ENCODE data around the gene SLC24A2. TPM values are rescaled to one million over a fixed set of nuclear protein-coding genes. Genes with fewer than 3 reads are reported as not detected.

Gene SLC24A2
- total RNA-seq, 1 experiment from 2014 or later, result not detected

DNA sequence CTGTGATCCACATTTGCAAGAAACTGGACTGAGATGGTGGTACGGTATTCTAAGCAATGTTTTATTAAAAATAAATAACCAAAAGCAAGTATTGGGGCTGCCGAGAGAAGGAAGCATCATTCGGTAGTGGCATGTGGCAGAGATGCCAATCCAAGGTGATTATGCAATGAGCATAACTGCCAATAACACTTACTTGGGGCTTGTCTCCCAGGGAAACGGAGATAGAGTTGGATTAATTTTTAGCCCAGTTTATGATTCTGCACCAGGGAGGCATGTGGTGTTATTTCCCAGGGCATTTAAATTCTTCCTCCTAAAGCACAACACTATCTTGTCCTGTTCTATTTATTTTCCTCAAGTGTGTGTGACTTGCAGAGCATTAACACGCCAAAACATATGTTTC lies 17.9 kb downstream of the SLC24A2 start:
- ATAC-seq (no peak), DNase-seq (ENCODE audit: low read depth, low spot score) (no peak)
- Histone ChIP-seq H3K36me3 (ENCODE audit: control insufficient read depth, insufficient read depth, low read length) (no peaks in the 10 kb centered on the region), H3K4me1 (ENCODE audit: control insufficient read depth, insufficient read depth, low read length) (no peaks in the 10 kb centered on the region), H3K27ac (ENCODE audit: low read length) (no peak overlapping the region), H3K4me3 (ENCODE audit: low read depth in 2 of 2, low read length in 2 of 2) (no peak overlapping the region), H3K27me3 (ENCODE audit: control insufficient read depth, insufficient read depth, low read length) (no peaks in the 10 kb centered on the region), H3K9me3 (ENCODE audit: control insufficient read depth, insufficient read depth, low read depth, low read length) (no peaks in the 10 kb centered on the region)
- BruUV-seq (replicated peaks), result no TSS peak
- in situ Hi-C loops (cut with HindIII; ENCODE audit: low pct_unique_long_range_greater_than_20kb, low sequenced_read_pairs) (no loop called here), intact Hi-C loops (cut with micrococcal nuclease; ENCODE audit: unreplicated experiment) (no loop called here)
- TF ChIP-seq SIN3A (IDR thresholded peaks at IDR 0.05; ENCODE audit: borderline replicate concordance, insufficient read depth, low read depth, low read length) (no peak), POLR2AphosphoS5 (IDR thresholded peaks at IDR 0.05; ENCODE audit: low read depth, low read length) (no peak), TCF7L2 (IDR thresholded peaks at IDR 0.05; ENCODE audit: low read depth, low read length) (no peak)
- TF ChIP-seq, protein P1, sequence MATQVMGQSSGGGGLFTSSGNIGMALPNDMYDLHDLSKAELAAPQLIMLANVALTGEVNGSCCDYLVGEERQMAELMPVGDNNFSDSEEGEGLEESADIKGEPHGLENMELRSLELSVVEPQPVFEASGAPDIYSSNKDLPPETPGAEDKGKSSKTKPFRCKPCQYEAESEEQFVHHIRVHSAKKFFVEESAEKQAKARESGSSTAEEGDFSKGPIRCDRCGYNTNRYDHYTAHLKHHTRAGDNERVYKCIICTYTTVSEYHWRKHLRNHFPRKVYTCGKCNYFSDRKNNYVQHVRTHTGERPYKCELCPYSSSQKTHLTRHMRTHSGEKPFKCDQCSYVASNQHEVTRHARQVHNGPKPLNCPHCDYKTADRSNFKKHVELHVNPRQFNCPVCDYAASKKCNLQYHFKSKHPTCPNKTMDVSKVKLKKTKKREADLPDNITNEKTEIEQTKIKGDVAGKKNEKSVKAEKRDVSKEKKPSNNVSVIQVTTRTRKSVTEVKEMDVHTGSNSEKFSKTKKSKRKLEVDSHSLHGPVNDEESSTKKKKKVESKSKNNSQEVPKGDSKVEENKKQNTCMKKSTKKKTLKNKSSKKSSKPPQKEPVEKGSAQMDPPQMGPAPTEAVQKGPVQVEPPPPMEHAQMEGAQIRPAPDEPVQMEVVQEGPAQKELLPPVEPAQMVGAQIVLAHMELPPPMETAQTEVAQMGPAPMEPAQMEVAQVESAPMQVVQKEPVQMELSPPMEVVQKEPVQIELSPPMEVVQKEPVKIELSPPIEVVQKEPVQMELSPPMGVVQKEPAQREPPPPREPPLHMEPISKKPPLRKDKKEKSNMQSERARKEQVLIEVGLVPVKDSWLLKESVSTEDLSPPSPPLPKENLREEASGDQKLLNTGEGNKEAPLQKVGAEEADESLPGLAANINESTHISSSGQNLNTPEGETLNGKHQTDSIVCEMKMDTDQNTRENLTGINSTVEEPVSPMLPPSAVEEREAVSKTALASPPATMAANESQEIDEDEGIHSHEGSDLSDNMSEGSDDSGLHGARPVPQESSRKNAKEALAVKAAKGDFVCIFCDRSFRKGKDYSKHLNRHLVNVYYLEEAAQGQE (IDR thresholded peaks at IDR 0.05; ENCODE audit: insufficient read depth in 1 of 2, low read depth in 2 of 2, low read length in 1 of 2), result no peak
- TF ChIP-seq, protein P2, sequence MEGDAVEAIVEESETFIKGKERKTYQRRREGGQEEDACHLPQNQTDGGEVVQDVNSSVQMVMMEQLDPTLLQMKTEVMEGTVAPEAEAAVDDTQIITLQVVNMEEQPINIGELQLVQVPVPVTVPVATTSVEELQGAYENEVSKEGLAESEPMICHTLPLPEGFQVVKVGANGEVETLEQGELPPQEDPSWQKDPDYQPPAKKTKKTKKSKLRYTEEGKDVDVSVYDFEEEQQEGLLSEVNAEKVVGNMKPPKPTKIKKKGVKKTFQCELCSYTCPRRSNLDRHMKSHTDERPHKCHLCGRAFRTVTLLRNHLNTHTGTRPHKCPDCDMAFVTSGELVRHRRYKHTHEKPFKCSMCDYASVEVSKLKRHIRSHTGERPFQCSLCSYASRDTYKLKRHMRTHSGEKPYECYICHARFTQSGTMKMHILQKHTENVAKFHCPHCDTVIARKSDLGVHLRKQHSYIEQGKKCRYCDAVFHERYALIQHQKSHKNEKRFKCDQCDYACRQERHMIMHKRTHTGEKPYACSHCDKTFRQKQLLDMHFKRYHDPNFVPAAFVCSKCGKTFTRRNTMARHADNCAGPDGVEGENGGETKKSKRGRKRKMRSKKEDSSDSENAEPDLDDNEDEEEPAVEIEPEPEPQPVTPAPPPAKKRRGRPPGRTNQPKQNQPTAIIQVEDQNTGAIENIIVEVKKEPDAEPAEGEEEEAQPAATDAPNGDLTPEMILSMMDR (IDR thresholded peaks at IDR 0.05), result no peak
- ChIA-PET CTCF (no interaction called here), POLR2A (no interaction called here)

DNA sequence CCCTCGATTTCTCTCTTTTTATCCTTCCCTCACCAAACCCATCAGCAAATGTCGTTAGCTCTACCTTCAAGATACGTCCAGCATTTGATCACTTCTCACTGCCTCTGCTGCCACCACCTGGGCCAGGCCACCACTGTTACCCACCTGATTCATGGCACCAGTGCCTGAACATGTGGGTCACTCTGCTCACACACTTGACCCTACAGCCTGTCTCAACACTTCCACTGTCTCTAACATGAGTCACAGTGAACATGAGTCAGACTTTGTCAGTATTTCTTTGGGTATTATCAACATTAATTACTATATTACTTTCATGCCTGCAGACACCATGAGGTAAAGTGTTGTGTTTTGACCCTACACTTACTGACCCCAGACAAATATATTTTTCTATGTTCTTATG lies 19.6 kb downstream of the SLC24A2 start:
- no peaks in the 10 kb centered on the region for H3K9me3 ChIP-seq (ENCODE audit: control insufficient read depth, insufficient read depth, low read depth, low read length)
- no TSS peak for BruUV-seq (replicated peaks)
- POLR2A ChIA-PET, result no interaction called here
- H3K4me3 ChIP-seq (ENCODE audit: low read depth in 2 of 2, low read length in 2 of 2), result no peak overlapping the region
- DNase-seq (ENCODE audit: low read depth, low spot score) (no peak), ATAC-seq (no peak)
- TF ChIP-seq TCF7L2 (IDR thresholded peaks at IDR 0.05; ENCODE audit: low read depth, low read length) (no peak), SIN3A (IDR thresholded peaks at IDR 0.05; ENCODE audit: borderline replicate concordance, insufficient read depth, low read depth, low read length) (no peak), POLR2AphosphoS5 (IDR thresholded peaks at IDR 0.05; ENCODE audit: low read depth, low read length) (no peak)
- TF ChIP-seq, protein P1 (IDR thresholded peaks at IDR 0.05; ENCODE audit: insufficient read depth in 1 of 2, low read depth in 2 of 2, low read length in 1 of 2), result no peak
- TF ChIP-seq, protein P2 (IDR thresholded peaks at IDR 0.05), result no peak
- H3K27me3 ChIP-seq (ENCODE audit: control insufficient read depth, insufficient read depth, low read length), result no peaks in the 10 kb centered on the region
- no peak overlapping the region for H3K27ac ChIP-seq (ENCODE audit: low read length)
- CTCF ChIA-PET, result no interaction called here
- in situ Hi-C loops (cut with HindIII; ENCODE audit: low pct_unique_long_range_greater_than_20kb, low sequenced_read_pairs), result no loop called here
- intact Hi-C loops (cut with micrococcal nuclease; ENCODE audit: unreplicated experiment), result no loop called here
- no peaks in the 10 kb centered on the region for H3K36me3 ChIP-seq (ENCODE audit: control insufficient read depth, insufficient read depth, low read length)
- no peaks in the 10 kb centered on the region for H3K4me1 ChIP-seq (ENCODE audit: control insufficient read depth, insufficient read depth, low read length)
